HG03108 (cell line): ENCODE measurements around the gene EIF3D.

ENCODE experiments used
- ATAC-seq: cut with Tn5 transposase; IDR thresholded peaks from one replicate; pipeline ENCODE4 v1.9.1; 2021; ENCODE audit warnings: moderate library complexity; ENCODE audit not compliant: unreplicated experiment

EIF3D gene

GRCh38 chr22:36528795-36529751 is at the start of gene EIF3D:
Gene EIF3D, minus strand, starts transcription at chr22:36529166. Its CDS starts 3,045 bp downstream, at chr22:36526121.
- peak; percentile 91 for ATAC-seq

- ATAC-seq = no peak
These were observed 49.7 kb upstream of the EIF3D start for GRCh38 chr22:36578619-36579018.

- ATAC-seq = no peak
These were observed 48.1 kb upstream of the EIF3D start for GRCh38 chr22:36577019-36577418.

- no peak for ATAC-seq
These were observed 45.8 kb upstream of the EIF3D start for GRCh38 chr22:36574728-36575127.

- no peak for ATAC-seq
These were observed 44.9 kb upstream of the EIF3D start for GRCh38 chr22:36573815-36574363.

- ATAC-seq = no peak
These were observed 43.0 kb upstream of the EIF3D start for GRCh38 chr22:36571991-36572390.

GRCh38 chr22:36569999-36570398 is 41.0 kb upstream of the EIF3D start:
- no peak for ATAC-seq

- ATAC-seq = no peak
These were observed 39.9 kb upstream of the EIF3D start for GRCh38 chr22:36568846-36569245.

- no peak for ATAC-seq
These were observed 37.8 kb upstream of the EIF3D start for GRCh38 chr22:36566720-36567119.

GRCh38 chr22:36565686-36566085 is 36.7 kb upstream of the EIF3D start:
- ATAC-seq = no peak

- ATAC-seq = no peak
These were observed 36.2 kb upstream of the EIF3D start for GRCh38 chr22:36565159-36565507.

- ATAC-seq = no peak
These were observed 35.6 kb upstream of the EIF3D start for GRCh38 chr22:36564422-36565158.

GRCh38 chr22:36563898-36564297 is 34.9 kb upstream of the EIF3D start:
- no peak for ATAC-seq

GRCh38 chr22:36563444-36563843 is 34.5 kb upstream of the EIF3D start:
- ATAC-seq = no peak

- no peak for ATAC-seq
These were observed 34.0 kb upstream of the EIF3D start for GRCh38 chr22:36563001-36563400.

- ATAC-seq = no peak
These were observed 33.4 kb upstream of the EIF3D start for GRCh38 chr22:36562261-36562835.

GRCh38 chr22:36561291-36561811 is 32.4 kb upstream of the EIF3D start:
- ATAC-seq = no peak

GRCh38 chr22:36560001-36560400 is 31.0 kb upstream of the EIF3D start:
- no peak for ATAC-seq

- no peak for ATAC-seq
These were observed 25.1 kb upstream of the EIF3D start for GRCh38 chr22:36554098-36554497.

- no peak for ATAC-seq
These were observed 23.3 kb upstream of the EIF3D start for GRCh38 chr22:36552289-36552688.
